Spleen (tissue), 11 donors: Measurements from ENCODE around the gene GFPT2. TPM values are rescaled to one million over a fixed set of nuclear protein-coding genes. Genes with fewer than 3 reads are reported as not detected.

Experiments
- DNase-seq: peaks from one replicate; pipeline ENCODE4 v3.0.0-alpha.2; 2020
- H3K27ac ChIP-seq, 8 donors: fragments of 200-600 bp; sonication (generic) in 7 of 8; 1 replicate in 4 of 8; 2 replicates in 4 of 8; pipeline versions ENCODE4 v1.5.0 to v1.8.0; 2016 to 2021; ENCODE audit warnings: inconsistent platforms in 4 of 8, mild to moderate bottlenecking in 4 of 8, moderate library complexity in 1 of 8
- H3K27me3 ChIP-seq, 7 donors: fragments of 200-600 bp; sonication (generic) in 6 of 7; replicated peaks in 1 of 7; 1 replicate in 4 of 7; 2 replicates in 3 of 7; pipeline versions ENCODE4 v1.5.0 to v1.8.0; 2016 to 2021; ENCODE audit warnings: inconsistent platforms in 3 of 7, mild to moderate bottlenecking in 1 of 7
- H3K36me3 ChIP-seq, 6 donors: fragments of 200-600 bp; sonication (generic) in 5 of 6; 1 replicate in 4 of 6; 2 replicates in 2 of 6; pipeline versions ENCODE4 v1.5.0 to v1.8.0; 2016 to 2021; ENCODE audit warnings: inconsistent platforms in 2 of 6
- H3K4me1 ChIP-seq, 6 donors: fragments of 200-600 bp; sonication (generic) in 5 of 6; 1 replicate in 3 of 6; 2 replicates in 3 of 6; pipeline versions ENCODE4 v1.5.0 to v1.8.0; 2016 to 2021; ENCODE audit warnings: inconsistent platforms in 3 of 6
- H3K4me3 ChIP-seq, 8 donors: fragments of 200-600 bp; sonication (generic) in 7 of 8; 1 replicate in 4 of 8; 2 replicates in 4 of 8; pipeline versions ENCODE4 v1.5.0 to v1.8.0; 2016 to 2021; ENCODE audit warnings: inconsistent platforms in 4 of 8, mild to moderate bottlenecking in 4 of 8, moderate library complexity in 2 of 8
- H3K9me3 ChIP-seq, 8 donors: fragments of 200-600 bp; sonication (generic) in 7 of 8; 1 replicate in 4 of 8; 2 replicates in 4 of 8; pipeline versions ENCODE4 v1.5.0 to v1.8.0; 2016 to 2021; ENCODE audit warnings: inconsistent platforms in 4 of 8
- CTCF ChIP-seq, 11 experiments: fragments of 200-600 bp in 7 of 11; fragments of 450-650 bp in 4 of 11; sonication (generic) in 4 of 11; IDR thresholded peaks in 8 of 11; conservative IDR thresholded peaks in 3 of 11; 1 replicate in 7 of 11; 2 replicates in 4 of 11; pipeline versions ENCODE4 v1.4.0 to v1.8.0; 2016 to 2021; ENCODE audit warnings: antibody characterized with exemption in 11 of 11, inconsistent platforms in 4 of 11, mild to moderate bottlenecking in 1 of 11
- POLR2A ChIP-seq, 3 donors: fragments of 450-650 bp; IDR thresholded peaks; one replicate each; pipeline ENCODE4 v1.5.1; 2017; ENCODE audit warnings: antibody characterized with exemption in 3 of 3, mild to moderate bottlenecking in 1 of 3
- POLR2AphosphoS5 ChIP-seq, 3 donors: sonication (generic); formaldehyde crosslinking; IDR thresholded peaks; one replicate each; pipeline ENCODE4 v1.5.1; 2017; ENCODE audit warnings: antibody characterized with exemption in 3 of 3
- WGBS, 5 donors: extraction: QIAGEN DNeasy Blood & Tissue Kit in 3 of 5; methylation state at CpG; one replicate each; pipeline versions ENCODE4 v1.1.5 to v1.1.7; 2013 to 2018; 5-methylcytosine and 5-hydroxymethylcytosine counted together
- intact Hi-C: fragments of 100-400 bp; cut with DNase I; formaldehyde crosslinking; loops from one replicate; pipeline ENCODE4 v1.15.0; 2023; ENCODE audit warnings: low total_unique reads
- polyA plus RNA-seq, 3 donors: library from polyadenylated mRNA; stranded (reverse); fragments of 200-250 nt; gene quantifications; one replicate each; pipeline ENCODE4 v1.2.1, GENCODE V29; 2013
- total RNA-seq, 7 donors: library from RNA; depleted of rRNA in 3 of 7; stranded (reverse); fragments of >200 nt in 3 of 7; fragmentation: NEBNext Ultra II Directional in 4 of 7; extraction: Animal tissue kit (Norgen Biotek cat#: 25700) in 4 of 7; gene quantifications; one replicate each; pipeline versions ENCODE4 v1.1.0 to v1.2.1, GENCODE V29; 2016 to 2021
- donor health status: healthy with polysubstance abuse.
- donor health status: DM: no; HTN: no; CAD: no; lungs with moderate emphysema.
- donor health status: DM: no; HTN: no; CAD: no.
- donor health status: Bipolar disorder and iron deficiency.
- donor health status: healthy.
- donor health status: DM: no; HTN: no; CAD: no.
- donor health status: DM: yes; HTN: yes; CAD: no.

Gene GFPT2
- total and polyA plus RNA-seq, 10 donors, result 1.2 to 4.7 (median 1.9) TPM

DNA sequence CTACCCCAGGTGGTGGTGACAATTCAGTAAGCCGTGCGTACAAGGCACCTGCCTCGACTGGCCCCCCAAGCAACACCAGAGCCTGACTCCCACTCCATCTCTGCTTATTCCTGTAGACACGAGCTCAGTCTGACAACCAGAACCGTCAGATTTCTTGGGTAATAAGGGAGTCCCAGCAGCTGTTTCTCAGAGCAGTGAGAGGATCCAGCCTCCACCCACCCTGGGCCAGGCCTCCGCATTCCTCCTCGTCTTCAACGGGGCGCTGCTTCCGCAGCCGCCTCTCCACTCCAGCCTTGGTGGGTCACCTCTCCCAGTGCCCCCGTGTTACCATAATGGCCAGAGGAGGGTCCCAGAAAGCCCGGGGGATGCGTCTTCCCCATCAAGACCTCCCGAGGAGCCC lies 27.7 kb upstream of the GFPT2 start:
- 78 to 90% (median 80%) methylated on average over 13 to 15 of the region's 15 CpGs for WGBS, 5 donors
- Histone ChIP-seq H3K27me3 (peaks cover 0 to 24% (median 0%) of the 10 kb centered on the region in 7 donors), H3K4me1 (no peaks in the 10 kb centered on the region), H3K4me3 (no peak overlapping the region), H3K27ac (no peak overlapping the region), H3K9me3 (no peaks in the 10 kb centered on the region), H3K36me3 (no peaks in the 10 kb centered on the region)
- no peak for DNase-seq
- no peak for TF ChIP-seq CTCF (IDR thresholded peaks at IDR 0.05 in 8 of 11, conservative IDR thresholded peaks at IDR 0.05 in 3 of 11)
- TF ChIP-seq POLR2AphosphoS5 (IDR thresholded peaks at IDR 0.05), result no peak
- no peak for TF ChIP-seq POLR2A (IDR thresholded peaks at IDR 0.05)
- intact Hi-C loops, result no loop called here

- Histone ChIP-seq H3K4me1 (no peaks in the 10 kb centered on the region), H3K4me3 (no peak overlapping the region), H3K27me3 (peaks cover 0 to 28% (median 0%) of the 10 kb centered on the region in 7 donors), H3K36me3 (no peaks in the 10 kb centered on the region), H3K9me3 (no peaks in the 10 kb centered on the region), H3K27ac (no peak overlapping the region)
- 80 to 94% (median 87%) methylated on average over 9 to 10 of the region's 10 CpGs for WGBS, 5 donors
- DNase-seq, result no peak
- TF ChIP-seq CTCF (IDR thresholded peaks at IDR 0.05 in 8 of 11, conservative IDR thresholded peaks at IDR 0.05 in 3 of 11) (no peak), POLR2AphosphoS5 (IDR thresholded peaks at IDR 0.05) (no peak), POLR2A (IDR thresholded peaks at IDR 0.05) (no peak)
- intact Hi-C loops, result no loop called here
Observed at GRCh38 chr5:180380441-180380840, 27.3 kb upstream of the GFPT2 start.

DNA sequence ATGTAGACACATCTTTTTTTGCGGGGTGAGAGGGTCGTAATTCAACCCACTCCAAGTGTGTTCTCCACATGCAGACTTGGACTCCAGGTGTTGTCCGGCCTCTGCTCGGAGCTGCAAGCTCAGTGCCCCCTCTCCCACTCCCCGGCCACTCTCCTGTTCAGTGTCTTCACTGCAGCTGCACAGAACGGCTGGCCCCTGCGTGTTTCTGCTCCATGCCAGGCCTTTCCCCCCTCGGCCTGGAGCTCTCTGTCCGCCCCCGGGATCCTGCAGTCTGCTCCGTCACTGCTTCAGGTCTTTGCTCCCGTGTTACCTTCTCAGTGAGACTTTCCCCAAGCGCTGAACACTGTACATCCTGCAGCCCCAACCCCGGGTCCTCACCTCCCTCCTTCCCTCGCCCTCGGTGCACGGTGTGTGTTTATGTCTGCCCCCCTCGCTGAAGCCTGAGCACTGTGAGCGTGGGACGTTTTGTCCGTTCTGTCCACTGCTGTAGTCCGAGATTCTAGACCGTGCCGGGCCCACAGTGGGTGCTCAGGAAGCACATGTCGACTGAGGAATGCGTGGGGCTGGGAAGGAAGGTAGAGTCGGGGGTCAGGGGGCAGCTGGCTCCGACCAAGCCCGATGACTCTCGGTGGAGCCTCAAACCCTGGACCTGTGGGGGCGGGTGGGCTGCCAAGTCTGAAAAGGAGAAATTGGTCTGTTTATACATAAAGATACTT lies 26.4 kb upstream of the GFPT2 start:
- H3K4me3 ChIP-seq, result no peak overlapping the region
- H3K4me1 ChIP-seq, result no peaks in the 10 kb centered on the region
- no peak overlapping the region for H3K27ac ChIP-seq
- TF ChIP-seq POLR2AphosphoS5 (IDR thresholded peaks at IDR 0.05) (no peak), CTCF (IDR thresholded peaks at IDR 0.05 in 8 of 11, conservative IDR thresholded peaks at IDR 0.05 in 3 of 11) (no peak), POLR2A (IDR thresholded peaks at IDR 0.05) (no peak)
- WGBS, 5 donors, result 77 to 87% (median 83%) methylated on average over 31 of the region's 31 CpGs
- DNase-seq, result no peak
- no peaks in the 10 kb centered on the region for H3K36me3 ChIP-seq
- no peaks in the 10 kb centered on the region for H3K9me3 ChIP-seq
- intact Hi-C loops, result no loop called here
- H3K27me3 ChIP-seq, result peaks cover 0 to 29% (median 0%) of the 10 kb centered on the region in 7 donors

DNA sequence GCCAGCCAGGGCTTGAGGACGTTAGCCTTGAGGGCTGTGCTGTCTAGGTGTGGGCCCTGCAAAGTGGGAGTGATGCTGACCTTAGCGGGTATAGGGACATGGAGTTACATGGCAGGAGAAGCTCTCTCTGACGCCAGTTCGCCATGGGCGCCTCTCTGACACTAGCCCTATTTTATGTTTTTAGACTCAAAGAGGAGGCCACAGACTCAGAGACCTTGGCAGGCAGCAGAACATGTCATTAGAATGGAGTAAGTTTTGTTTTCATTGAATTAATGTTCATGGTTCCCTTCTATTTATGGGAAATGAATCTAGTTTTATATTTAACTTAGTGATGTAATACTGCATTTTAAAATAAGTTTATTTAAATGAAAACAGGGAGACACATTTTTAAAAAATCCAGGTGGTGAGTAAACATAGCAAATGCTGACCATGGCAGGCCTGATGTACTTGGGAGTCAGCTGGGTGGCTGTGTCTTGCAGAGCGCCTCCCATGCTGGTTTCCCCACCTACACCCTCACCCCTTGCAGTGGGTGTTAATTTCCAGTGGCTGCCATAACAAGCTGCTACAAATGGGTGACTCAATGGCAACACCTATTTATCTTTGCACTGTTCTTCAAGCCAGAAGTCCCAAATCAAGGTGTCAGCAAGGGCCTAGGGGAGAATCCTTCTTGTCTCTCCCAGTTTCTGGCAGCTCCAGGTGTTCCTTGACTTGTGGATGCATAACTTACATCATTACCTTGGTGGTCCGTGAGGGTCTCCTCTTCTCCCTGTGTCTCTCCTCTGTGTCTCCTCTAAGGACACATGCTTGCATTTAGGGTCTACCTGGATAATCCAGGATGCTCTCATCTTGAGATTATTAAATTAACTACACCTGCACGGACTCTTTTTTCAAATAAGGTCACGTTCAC lies 25.6 kb upstream of the GFPT2 start:
- intact Hi-C loops, result no loop called here
- Histone ChIP-seq H3K27me3 (peaks cover 0 to 26% (median 0%) of the 10 kb centered on the region in 7 donors), H3K4me3 (no peak overlapping the region), H3K27ac (no peak overlapping the region), H3K36me3 (no peaks in the 10 kb centered on the region), H3K4me1 (no peaks in the 10 kb centered on the region), H3K9me3 (no peaks in the 10 kb centered on the region)
- WGBS, 5 donors, result 86 to 92% (median 88%) methylated on average over 9 of the region's 9 CpGs
- DNase-seq, result no peak
- TF ChIP-seq CTCF (IDR thresholded peaks at IDR 0.05 in 8 of 11, conservative IDR thresholded peaks at IDR 0.05 in 3 of 11), result no peak
